Mesenchymal stem cell (in vitro differentiated cells and primary cell): ENCODE data around the gene CDAN1.
"Not testable (repeated sequence)": the region's sequence is repeated elsewhere in the genome, so short reads cannot be mapped to it uniquely, and the experiment has no call there.

ENCODE experiments used
- DNase-seq: peaks from one replicate; pipeline ENCODE4 v3.0.0-alpha.2; 2013
- H2AFZ ChIP-seq: one replicate; pipeline ENCODE4 v1.6.1; 2013; ENCODE audit warnings: low read depth, mild to moderate bottlenecking, control low read depth, inconsistent platforms, low read length, moderate library complexity
- H2AK5ac ChIP-seq: 2 replicates; pipeline ENCODE4 v1.6.1; 2013; ENCODE audit warnings: low read length, moderate library complexity, mild to moderate bottlenecking, inconsistent platforms; ENCODE audit not compliant: severe bottlenecking
- H2BK120ac ChIP-seq: one replicate; pipeline ENCODE4 v1.6.1; 2013; ENCODE audit warnings: low read depth, mild to moderate bottlenecking, inconsistent platforms, low read length, moderate library complexity
- H2BK12ac ChIP-seq, 2 experiments: one replicate each; pipeline ENCODE4 v1.6.1; 2013; ENCODE audit warnings: inconsistent platforms in 2 of 2, low read length in 2 of 2, mild to moderate bottlenecking in 2 of 2, moderate library complexity in 2 of 2, control low read depth in 1 of 2
- H2BK15ac ChIP-seq: one replicate; pipeline ENCODE4 v1.6.1; 2013; ENCODE audit warnings: mild to moderate bottlenecking, low read depth, inconsistent platforms; ENCODE audit not compliant: poor library complexity, severe bottlenecking
- H2BK5ac ChIP-seq: 2 replicates; pipeline ENCODE4 v1.6.1; 2013; ENCODE audit warnings: low read depth, mild to moderate bottlenecking, low read length, control low read depth, inconsistent platforms; ENCODE audit not compliant: poor library complexity, severe bottlenecking
- H3K14ac ChIP-seq, 2 experiments: one replicate each; pipeline ENCODE4 v1.6.1; 2013; ENCODE audit warnings: inconsistent platforms in 2 of 2, low read length in 2 of 2, control low read depth in 1 of 2, mild to moderate bottlenecking in 1 of 2, moderate library complexity in 1 of 2
- H3K18ac ChIP-seq, 2 experiments: one replicate each; pipeline ENCODE4 v1.6.1; 2013; ENCODE audit warnings: inconsistent platforms in 2 of 2, low read length in 2 of 2, control low read depth in 1 of 2, low read depth in 1 of 2, mild to moderate bottlenecking in 1 of 2
- H3K23ac ChIP-seq, 2 experiments: one replicate each; pipeline ENCODE4 v1.6.1; 2013; ENCODE audit warnings: inconsistent platforms in 2 of 2, low read length in 2 of 2, mild to moderate bottlenecking in 2 of 2, moderate library complexity in 2 of 2, control low read depth in 1 of 2
- H3K27ac ChIP-seq: 2 replicates; pipeline ENCODE4 v1.5.1; 2013; ENCODE audit warnings: mild to moderate bottlenecking, moderate library complexity, low read length, control low read depth, inconsistent platforms; ENCODE audit not compliant: poor library complexity, severe bottlenecking
- H3K27me3 ChIP-seq, 2 experiments: 2 replicates each; pipeline versions ENCODE4 v1.6.1 to v1.7.0; 2013; ENCODE audit warnings: low read length in 2 of 2, mild to moderate bottlenecking in 2 of 2, moderate library complexity in 2 of 2, control low read depth in 1 of 2, inconsistent platforms in 1 of 2; ENCODE audit not compliant: control insufficient read depth in 1 of 2, insufficient read depth in 1 of 2
- H3K36me3 ChIP-seq, 2 experiments: 2 replicates each; pipeline versions ENCODE4 v1.6.1 to v1.7.0; 2013; ENCODE audit warnings: low read length in 2 of 2, control low read depth in 1 of 2, inconsistent platforms in 1 of 2, low read depth in 1 of 2, mild to moderate bottlenecking in 1 of 2; ENCODE audit not compliant: insufficient read depth in 2 of 2, control insufficient read depth in 1 of 2
- H3K4ac ChIP-seq, 2 experiments: one replicate each; pipeline ENCODE4 v1.6.1; 2013; ENCODE audit warnings: inconsistent platforms in 2 of 2, low read length in 2 of 2, mild to moderate bottlenecking in 2 of 2, moderate library complexity in 2 of 2, control low read depth in 1 of 2, low read depth in 1 of 2
- H3K4me1 ChIP-seq: 2 replicates; pipeline ENCODE4 v1.6.1; 2013; ENCODE audit warnings: low read depth, low read length, control low read depth; ENCODE audit not compliant: control insufficient read depth, insufficient read depth
- H3K4me2 ChIP-seq: 2 replicates; pipeline ENCODE4 v1.6.1; 2013; ENCODE audit warnings: low read length, mild to moderate bottlenecking, inconsistent platforms; ENCODE audit not compliant: poor library complexity, severe bottlenecking
- H3K4me3 ChIP-seq, 2 experiments: 2 replicates each; pipeline versions ENCODE4 v1.5.1 to v1.7.0; 2013; ENCODE audit warnings: low read length in 2 of 2, mild to moderate bottlenecking in 2 of 2, control low read depth in 1 of 2, low read depth in 1 of 2; ENCODE audit not compliant: insufficient read depth in 1 of 2
- H3K79me1 ChIP-seq: replicated peaks from 2 replicates; pipeline ENCODE4 v1.6.1; 2013; ENCODE audit warnings: mild to moderate bottlenecking, control low read depth, low read length, inconsistent platforms; ENCODE audit not compliant: poor library complexity, severe bottlenecking
- H3K9ac ChIP-seq: 2 replicates; pipeline ENCODE4 v1.7.0; 2013; ENCODE audit warnings: mild to moderate bottlenecking, low read length, moderate library complexity
- H3K9me3 ChIP-seq: 2 replicates; pipeline ENCODE4 v1.7.0; 2013; ENCODE audit warnings: mild to moderate bottlenecking, low read length; ENCODE audit not compliant: control insufficient read depth
- H4K8ac ChIP-seq: one replicate; pipeline ENCODE4 v1.6.1; 2013; ENCODE audit warnings: inconsistent platforms, mild to moderate bottlenecking, low read length, moderate library complexity
- H4K91ac ChIP-seq: one replicate; pipeline ENCODE4 v1.6.1; 2013; ENCODE audit warnings: mild to moderate bottlenecking, low read length, inconsistent platforms
- WGBS: methylation state at CpG from one replicate; pipeline ENCODE4 v1.1.7; 2013; ENCODE audit warnings: mixed read lengths; 5-methylcytosine and 5-hydroxymethylcytosine counted together

The CDAN1 gene

DNA sequence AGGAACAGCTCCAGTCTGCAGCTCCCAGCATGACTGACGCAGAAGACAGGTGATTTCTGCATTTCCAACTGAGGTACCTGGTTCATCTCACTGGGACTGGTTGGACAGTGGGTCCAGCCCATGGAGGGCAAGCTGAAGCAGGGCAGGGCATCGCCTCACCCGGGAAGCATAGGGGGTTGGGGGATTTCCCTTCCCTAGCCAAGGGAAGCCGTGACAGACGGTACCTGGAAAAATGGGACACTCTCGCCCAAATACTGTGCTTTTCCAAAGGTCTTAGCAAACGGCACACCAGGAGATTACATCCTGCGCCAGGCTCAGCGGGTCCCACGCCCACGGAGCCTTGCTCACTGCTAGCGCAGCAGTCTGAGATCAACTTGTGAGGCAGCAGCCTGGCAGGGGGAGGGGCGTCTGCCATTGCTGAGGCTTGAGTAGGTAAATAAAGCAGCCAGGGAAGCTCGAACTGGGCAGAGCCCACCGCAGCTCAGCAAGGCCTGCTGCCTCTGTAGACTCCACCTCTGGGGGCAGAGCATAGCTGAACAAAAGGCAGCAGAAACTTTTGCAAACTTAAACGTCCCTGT lies 27.3 kb upstream of the CDAN1 start:
- not testable (repeated sequence) for H2BK5ac ChIP-seq, H2BK12ac ChIP-seq, H3K79me1 ChIP-seq, H3K4me2 ChIP-seq, H3K23ac ChIP-seq, H2AK5ac ChIP-seq, H3K4me1 ChIP-seq, H3K9ac ChIP-seq, DNase-seq, H4K8ac ChIP-seq, H3K4ac ChIP-seq, H2BK15ac ChIP-seq, H2BK120ac ChIP-seq, H3K36me3 ChIP-seq, H2AFZ ChIP-seq, H3K4me3 ChIP-seq, H3K27ac ChIP-seq, H3K27me3 ChIP-seq, H3K18ac ChIP-seq
- Histone ChIP-seq H4K91ac (peak overlapping the region; percentile 39), H3K14ac (peak overlapping the region in 1 of 2 experiments; percentile 32), H3K9me3 (peaks cover 15% of the 10 kb centered on the region)
- WGBS, result 66% methylated on average over 16 of the region's 16 CpGs

DNA sequence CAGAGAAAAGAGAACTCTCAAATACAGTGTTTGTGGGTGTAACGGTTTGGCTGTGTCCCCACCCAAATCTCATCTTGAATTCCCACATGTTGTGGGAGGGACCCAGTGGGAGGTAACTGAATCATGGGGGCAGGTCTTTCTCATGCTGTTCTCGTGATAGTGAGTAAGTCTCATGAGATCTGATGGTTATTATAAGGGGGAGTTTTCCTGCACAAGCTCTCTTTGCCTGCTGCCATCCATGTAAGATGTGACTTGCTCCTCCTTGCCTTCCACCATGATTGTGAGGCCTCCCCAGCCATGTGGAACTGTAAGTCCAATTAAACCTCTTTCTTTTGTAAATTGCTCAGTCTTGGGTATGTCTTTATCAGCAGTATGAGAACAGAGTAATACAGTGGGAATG lies 24.9 kb upstream of the CDAN1 start:
- not testable (repeated sequence) for H3K27me3 ChIP-seq, H3K18ac ChIP-seq, H3K4me1 ChIP-seq, H2BK120ac ChIP-seq, H3K4me3 ChIP-seq, H3K36me3 ChIP-seq, H2BK15ac ChIP-seq, H2AFZ ChIP-seq, H3K9ac ChIP-seq, H2BK5ac ChIP-seq, H3K23ac ChIP-seq, H3K27ac ChIP-seq, H2AK5ac ChIP-seq, H2BK12ac ChIP-seq, H3K4ac ChIP-seq, H3K4me2 ChIP-seq, H4K91ac ChIP-seq, H4K8ac ChIP-seq, H3K14ac ChIP-seq, DNase-seq
- 94% methylated on average over 1 of the region's 2 CpGs for WGBS
- Histone ChIP-seq H3K9me3 (peaks cover 15% of the 10 kb centered on the region), H3K79me1 (peaks cover 16% of the 10 kb centered on the region)

DNA sequence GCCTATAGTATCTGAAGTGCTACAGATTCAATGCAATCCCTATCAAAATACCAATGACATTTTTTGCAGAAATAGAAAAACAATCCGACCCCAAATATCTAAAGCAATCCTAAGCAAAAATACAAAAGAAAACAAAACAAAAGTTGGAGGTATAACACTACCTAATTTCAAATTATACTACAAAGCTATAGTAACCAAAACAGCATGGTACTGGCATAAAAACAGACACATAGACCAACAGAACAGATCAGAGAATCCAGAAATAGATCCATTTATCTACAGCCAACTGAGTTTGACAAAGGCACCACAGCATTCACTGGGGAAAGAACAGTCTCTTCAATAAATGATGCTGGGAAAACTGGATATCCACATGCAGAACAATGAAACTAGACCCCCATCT lies 23.8 kb upstream of the CDAN1 start:
- 93% methylated on average over 1 of the region's 1 CpG for WGBS
- no peak overlapping the region for H3K9ac ChIP-seq
- no peak overlapping the region for H3K4me2 ChIP-seq
- DNase-seq, result no peak
- H2BK5ac ChIP-seq, result no peak overlapping the region
- no peak overlapping the region for H3K18ac ChIP-seq
- H3K79me1 ChIP-seq, result peaks cover 16% of the 10 kb centered on the region
- no peak overlapping the region for H4K8ac ChIP-seq
- peaks cover 5% of the 10 kb centered on the region for H3K4me1 ChIP-seq
- H3K9me3 ChIP-seq, result peaks cover 15% of the 10 kb centered on the region
- H2AK5ac ChIP-seq, result no peak overlapping the region
- no peak overlapping the region for H2BK12ac ChIP-seq
- H2BK15ac ChIP-seq, result no peak overlapping the region
- peaks cover 0 to 7% of the 10 kb centered on the region in 2 experiments for H3K36me3 ChIP-seq
- no peak overlapping the region for H3K4ac ChIP-seq
- H4K91ac ChIP-seq, result no peak overlapping the region
- no peak overlapping the region for H3K23ac ChIP-seq
- H2BK120ac ChIP-seq, result no peak overlapping the region
- peak overlapping the region in 1 of 2 experiments; percentile 19 for H3K4me3 ChIP-seq
- no peaks in the 10 kb centered on the region for H3K27me3 ChIP-seq
- H3K27ac ChIP-seq, result no peak overlapping the region
- H2AFZ ChIP-seq, result no peak overlapping the region
- H3K14ac ChIP-seq, result no peak overlapping the region

DNA sequence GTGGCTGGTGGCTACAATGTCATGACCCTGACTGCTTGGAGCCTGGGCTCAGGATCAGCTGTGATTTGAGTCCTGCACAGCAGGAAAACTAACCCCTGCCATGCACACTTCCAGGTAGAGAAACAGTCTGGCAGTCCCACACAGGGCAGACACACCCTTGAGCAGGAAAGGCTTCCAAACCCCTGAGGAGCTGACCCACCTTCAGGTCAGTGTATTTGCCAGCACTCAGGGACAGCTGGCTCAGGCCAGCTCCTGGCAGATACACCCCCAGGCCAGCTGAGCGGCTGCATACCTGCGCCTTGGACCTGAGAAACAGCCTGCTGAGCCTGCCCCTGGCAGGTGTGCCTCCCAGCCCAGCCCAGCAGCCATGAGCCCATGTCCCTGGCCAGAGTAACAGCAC lies 22.2 kb upstream of the CDAN1 start:
- H3K4ac ChIP-seq, result no peak overlapping the region

More for the DNA sequence above, 22.2 kb upstream of the CDAN1 start:
- Histone ChIP-seq H3K23ac (no peak overlapping the region), H3K4me1 (peaks cover 5% of the 10 kb centered on the region), H3K4me2 (no peak overlapping the region), H2AFZ (no peak overlapping the region), H3K27ac (no peak overlapping the region), H3K9me3 (peaks cover 15% of the 10 kb centered on the region), H3K27me3 (no peaks in the 10 kb centered on the region), H3K36me3 (peaks cover 0 to 4% of the 10 kb centered on the region in 2 experiments), H2BK120ac (no peak overlapping the region), H4K91ac (no peak overlapping the region), H2AK5ac (no peak overlapping the region), H2BK15ac (no peak overlapping the region), H4K8ac (no peak overlapping the region), H3K4me3 (no peak overlapping the region), H3K18ac (no peak overlapping the region), H2BK5ac (no peak overlapping the region), H2BK12ac (no peak overlapping the region), H3K9ac (no peak overlapping the region), H3K79me1 (peaks cover 14% of the 10 kb centered on the region), H3K14ac (no peak overlapping the region)
- WGBS, result 100% methylated on average over 2 of the region's 2 CpGs
- no peak for DNase-seq
